GM21619 (cell line): ENCODE results near the gene EIF4G3.
"Not testable (repeated sequence)": the region's sequence is repeated elsewhere in the genome, so short reads cannot be mapped to it uniquely, and the experiment has no call there.

Source experiments
- ATAC-seq: cut with Tn5 transposase; IDR thresholded peaks from one replicate; pipeline ENCODE4 v1.9.1; 2021; ENCODE audit not compliant: unreplicated experiment

Gene EIF4G3

GRCh38 chr1:20836230-20836629 lies 340.5 kb downstream of the EIF4G3 start:
- ATAC-seq: no peak

DNA sequence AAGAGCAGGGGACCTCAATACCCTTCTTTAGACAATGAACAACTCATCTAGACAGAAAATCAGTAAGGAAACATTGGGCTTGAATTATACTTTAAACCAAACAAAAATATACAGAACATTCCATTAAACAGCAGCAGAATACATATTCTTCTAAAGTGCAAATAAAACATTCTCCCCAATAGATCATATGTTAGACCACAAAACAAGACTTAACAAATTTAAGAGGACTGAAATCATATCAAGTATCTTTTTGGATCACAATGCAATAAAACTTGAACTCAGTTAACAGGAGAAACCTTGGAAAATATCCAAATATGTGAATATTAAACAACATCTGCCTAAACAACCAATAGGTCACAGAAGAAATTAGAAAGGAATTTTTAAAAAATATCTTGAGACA lies 341.9 kb downstream of the EIF4G3 start:
- ATAC-seq: no peak

- ATAC-seq: no peak
Measured at GRCh38 chr1:20834192-20834591, 342.5 kb downstream of the EIF4G3 start.

DNA sequence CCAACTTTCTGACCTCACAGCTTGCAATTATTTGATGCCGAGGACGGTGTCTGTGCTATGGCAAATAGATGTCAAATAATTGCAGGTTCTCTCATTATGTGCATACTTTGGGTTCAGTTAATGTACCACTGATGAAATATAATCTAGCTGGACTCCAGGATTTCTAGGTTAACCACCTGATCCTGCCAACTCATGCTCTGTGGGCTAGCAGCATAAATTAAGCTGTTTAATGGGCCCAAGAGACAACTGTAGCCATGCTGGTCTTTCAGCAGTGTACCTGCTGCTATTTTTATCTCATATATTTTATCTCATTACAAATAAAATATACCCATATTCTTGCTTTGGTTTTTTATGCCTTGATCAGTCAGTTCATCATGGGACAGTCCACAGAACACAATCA lies 346.3 kb downstream of the EIF4G3 start:
- no peak for ATAC-seq

- ATAC-seq: no peak
Measured at GRCh38 chr1:20829946-20830345, 346.8 kb downstream of the EIF4G3 start.

- ATAC-seq: no peak
Measured at GRCh38 chr1:20829531-20829930, 347.2 kb downstream of the EIF4G3 start.

GRCh38 chr1:20823845-20824244 lies 352.9 kb downstream of the EIF4G3 start:
- ATAC-seq: no peak

DNA sequence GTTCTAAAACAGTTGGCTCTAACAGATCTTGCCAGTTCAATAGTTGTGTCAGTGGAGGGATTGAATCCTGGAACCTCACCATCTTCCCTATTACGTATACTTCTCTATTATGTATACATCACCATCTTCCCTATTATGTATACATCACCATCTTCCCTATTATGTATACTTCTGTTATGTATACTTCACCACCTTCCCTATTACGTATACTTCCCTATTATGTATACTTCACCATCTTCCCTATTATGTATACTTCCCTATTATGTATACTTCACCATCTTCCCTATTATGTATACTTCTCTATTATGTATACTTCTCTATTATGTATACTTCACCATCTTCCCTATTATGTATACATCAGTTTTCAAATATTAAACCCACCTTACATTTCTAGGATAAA lies 355.2 kb downstream of the EIF4G3 start:
- no peak for ATAC-seq

DNA sequence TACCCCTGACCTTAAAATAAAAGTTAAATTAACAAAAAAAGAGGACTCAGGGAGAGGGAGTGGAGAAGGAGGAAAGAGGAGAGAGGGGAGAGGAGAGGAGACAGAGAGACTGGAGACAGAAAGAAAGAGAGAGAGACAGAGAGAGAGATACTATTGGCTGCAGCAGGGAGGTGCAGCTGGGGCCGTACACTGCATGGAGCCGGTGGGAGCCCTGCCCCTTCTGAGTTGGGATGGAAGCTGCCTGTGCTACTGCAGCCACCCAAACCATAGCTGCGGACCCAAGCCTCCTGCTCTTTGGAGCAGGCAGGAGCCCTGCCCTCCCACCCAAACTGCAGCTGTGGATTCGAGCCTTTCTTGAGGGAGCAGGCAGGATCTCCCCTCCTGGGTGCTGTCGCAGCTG lies 356.9 kb downstream of the EIF4G3 start:
- no peak for ATAC-seq

- ATAC-seq: no peak
Measured at GRCh38 chr1:20814534-20814871, 362.2 kb downstream of the EIF4G3 start.

DNA sequence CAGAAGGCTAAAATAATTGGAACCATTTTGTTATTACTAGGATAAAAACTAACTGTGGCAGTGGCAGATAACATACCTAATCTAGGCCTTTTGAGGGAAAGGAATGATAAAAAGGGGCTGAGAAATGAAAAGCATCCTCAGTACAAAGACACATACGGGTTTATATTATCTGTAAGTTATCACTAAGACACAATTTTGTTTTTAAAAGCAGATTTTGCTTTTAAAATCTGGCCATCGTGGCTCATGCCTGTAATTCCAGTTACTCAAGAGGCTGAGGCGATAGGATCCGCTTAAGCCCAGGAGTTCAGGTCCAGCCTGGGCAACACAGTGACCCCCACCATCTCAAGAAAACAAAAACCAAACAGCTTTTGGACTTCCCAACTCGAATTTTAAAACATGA lies 364.8 kb downstream of the EIF4G3 start:
- no peak for ATAC-seq

DNA sequence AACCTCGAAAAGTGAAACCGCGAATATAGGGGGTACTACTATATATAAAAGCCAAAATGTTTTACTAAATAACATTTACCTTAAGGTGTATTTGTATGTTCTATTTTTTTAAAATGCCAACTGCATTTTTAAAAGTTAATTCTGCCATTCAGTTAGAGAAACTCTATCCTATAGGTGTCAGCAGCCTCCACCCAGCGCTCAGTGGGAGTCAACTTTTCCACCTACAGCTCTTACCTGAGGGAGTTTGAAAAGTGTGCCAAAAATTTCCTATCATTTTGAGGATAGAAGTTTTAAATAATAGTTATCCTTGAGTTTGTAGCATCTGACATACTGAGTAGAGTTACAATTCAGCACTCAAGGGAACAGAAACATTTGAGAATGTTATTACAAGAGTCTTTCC lies 383.5 kb downstream of the EIF4G3 start:
- no peak for ATAC-seq

DNA sequence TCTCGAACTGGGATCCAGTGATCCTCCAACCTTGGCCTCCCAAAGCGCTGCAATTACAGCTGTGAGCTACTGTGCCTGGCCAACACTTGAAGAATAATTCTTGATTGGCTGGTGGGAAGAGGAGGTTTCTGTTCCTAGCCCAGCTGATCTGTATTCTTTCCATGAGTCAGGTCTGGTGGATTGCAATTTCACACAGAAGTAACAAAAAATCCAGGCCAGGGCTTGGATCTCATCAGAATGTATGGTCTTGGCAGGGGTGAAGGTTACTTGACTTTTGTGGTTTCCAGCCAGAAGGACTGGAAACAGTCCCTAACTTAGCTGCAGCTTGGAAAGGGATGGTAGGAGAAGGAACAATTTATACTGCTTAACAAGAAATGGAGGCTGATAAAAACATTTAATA lies 384.5 kb downstream of the EIF4G3 start:
- no peak for ATAC-seq

- ATAC-seq: no peak
Measured at GRCh38 chr1:20790785-20791184, 385.9 kb downstream of the EIF4G3 start.

- not testable (repeated sequence) for ATAC-seq
Measured at GRCh38 chr1:20789598-20789997, 387.1 kb downstream of the EIF4G3 start.

DNA sequence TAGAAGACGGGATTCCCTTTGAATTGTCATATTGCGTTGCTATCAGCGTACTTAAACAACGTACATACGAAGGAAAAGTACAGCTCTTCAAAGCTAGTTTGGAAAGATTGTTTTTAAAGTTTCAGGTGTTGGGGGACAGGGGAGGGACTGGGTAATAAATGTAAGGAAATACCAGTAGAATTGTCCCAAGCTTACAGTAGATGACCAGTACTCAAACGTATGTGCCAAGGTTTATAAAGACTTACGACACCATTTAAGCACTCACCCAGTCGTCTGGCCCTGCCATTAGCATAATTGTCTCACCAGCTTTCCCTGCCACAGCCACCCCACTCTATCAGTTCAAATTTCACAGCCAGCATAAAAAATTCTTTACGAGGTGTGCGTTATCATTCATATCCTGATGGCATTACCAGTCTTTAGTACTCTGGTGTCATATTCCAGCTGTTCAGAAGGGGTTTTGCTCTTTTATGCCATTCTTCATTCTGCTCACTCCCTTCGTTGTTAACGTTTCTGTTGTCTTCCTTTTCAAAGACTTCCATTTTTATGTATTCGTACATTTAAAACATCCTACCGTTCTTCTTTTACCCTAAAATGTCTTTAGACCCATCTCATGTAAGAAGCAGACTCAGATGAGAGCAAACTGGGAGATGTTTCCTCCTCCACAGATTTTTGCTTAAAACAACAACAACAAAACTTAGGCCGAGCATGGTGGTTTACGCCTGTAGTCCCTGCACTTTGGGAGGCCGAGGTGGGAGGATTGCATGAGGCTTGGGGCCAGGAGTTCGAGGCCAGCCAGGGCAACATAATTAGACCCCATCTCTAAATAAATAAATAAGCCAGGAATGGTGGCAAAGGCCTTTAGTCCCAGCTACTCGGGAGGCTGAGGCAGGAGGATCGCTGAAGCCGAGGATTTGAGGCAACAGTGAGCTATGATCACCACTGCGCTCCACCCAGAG lies 388.6 kb downstream of the EIF4G3 start:
- no peak for ATAC-seq

DNA sequence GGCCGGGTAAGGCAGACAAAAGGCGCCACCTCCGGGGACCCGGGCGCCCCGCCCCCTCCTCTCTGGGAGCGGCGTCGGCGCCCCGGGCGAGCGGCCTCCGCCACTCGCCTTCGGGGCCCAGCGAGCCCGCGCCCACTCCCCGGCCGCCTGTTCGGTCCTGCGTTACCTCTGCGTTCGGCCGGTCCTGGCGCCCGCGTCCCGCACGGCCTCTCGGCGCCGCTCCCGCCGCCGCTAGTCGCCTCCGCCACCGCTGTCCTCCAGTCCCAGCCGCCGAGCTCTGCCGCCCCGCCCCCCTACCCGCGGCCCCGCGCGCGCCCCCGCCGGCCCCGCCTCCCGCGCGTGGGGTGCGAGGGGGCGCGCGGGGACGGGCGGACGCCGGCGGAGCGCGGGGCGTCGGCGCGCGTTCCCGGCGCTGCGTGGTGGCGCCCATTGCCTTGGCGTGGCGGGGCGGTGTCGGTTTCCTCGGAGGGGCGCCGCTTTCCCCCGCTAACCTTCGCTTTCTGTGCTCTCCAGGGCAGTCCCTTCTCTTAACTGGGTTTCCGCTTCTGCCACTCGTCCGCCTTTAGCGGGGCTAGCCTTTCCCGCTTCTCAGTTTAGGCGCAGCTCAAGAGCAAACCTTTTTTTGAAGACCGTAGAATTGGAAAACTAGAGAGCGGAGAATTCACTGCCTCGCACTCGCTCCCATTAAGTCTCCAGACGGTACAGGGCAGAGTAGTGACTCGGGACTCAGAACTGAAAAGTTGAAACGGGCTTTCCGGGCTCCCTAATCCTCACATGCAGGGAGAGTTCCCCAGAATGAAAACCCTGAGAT lies 389.5 kb downstream of the EIF4G3 start, which contains the start of gene HP1BP3:
Gene HP1BP3, minus strand, starts transcription at position 279 of the 811 bp plus-strand sequence. CDS start 6,867 bp downstream, outside the sequence.
- peak; percentile 33 for ATAC-seq

GRCh38 chr1:20786253-20787028 lies 390.3 kb downstream of the EIF4G3 start:
- ATAC-seq: peak; percentile 72

DNA sequence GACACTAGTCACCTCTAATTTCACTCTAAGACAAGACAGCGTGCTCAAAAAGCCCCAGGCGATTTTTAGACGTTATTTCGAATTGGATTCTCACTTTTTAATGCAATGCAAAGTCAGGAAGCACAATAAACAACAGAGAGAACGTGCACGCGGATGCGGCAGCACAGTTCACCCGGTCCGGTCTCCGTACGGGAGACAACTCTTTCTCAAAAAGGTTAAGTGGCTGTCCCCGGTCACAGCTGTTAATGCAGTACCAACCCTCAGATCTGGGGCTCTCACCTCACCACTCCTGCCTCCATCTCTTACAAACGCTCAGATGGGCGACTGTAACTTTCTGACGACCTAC lies 390.8 kb downstream of the EIF4G3 start:
- no peak for ATAC-seq

- no peak for ATAC-seq
Measured at GRCh38 chr1:20775700-20776099, 401.0 kb downstream of the EIF4G3 start.

- ATAC-seq: no peak
Measured at GRCh38 chr1:20771780-20772179, 404.9 kb downstream of the EIF4G3 start.
